ENCODE data around the gene CDH23. TPM values are rescaled to one million over a fixed set of nuclear protein-coding genes. Genes with fewer than 3 reads are reported as not detected.

The CDH23 gene
- total and polyA plus RNA-seq, 9 of the 15 experiments (the other 6 are each of a cell fraction or from before 2014, with no cell fraction given): 0.18 to 1.2 (median 0.47) TPM

DNA sequence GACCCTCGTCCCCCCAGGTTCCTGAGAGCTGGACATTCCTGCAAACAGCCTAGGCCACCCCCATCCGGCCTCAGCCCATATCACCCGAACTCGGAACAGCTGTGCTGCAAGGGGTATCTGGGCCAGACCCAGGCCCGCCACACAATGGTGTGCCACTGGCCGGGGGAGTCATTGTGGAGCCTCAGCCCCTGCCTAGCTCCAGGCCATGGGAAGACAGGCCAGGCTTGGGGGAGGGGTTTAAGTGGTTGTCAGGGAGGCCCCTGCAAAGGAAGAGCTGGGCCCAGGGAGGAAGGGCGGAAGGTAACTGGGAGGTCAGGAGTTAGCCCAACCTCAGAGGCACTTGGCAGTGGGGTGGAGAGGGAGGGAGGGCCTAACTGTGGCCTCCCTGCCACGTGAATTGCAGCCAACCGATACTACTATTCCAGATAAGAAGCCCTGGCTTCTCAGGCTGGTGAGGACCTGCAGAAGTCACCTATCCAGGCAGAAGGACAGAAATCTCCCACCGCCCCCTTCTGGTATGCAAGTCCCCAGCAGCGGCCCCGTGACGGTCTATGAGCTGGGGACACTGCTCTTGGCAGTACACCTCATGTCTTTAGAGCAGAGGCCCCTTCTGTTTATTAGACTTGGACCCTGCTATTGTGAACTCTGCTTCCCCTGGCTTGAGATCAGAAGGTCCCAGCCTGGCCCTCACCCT is 349.8 kb downstream of the CDH23 start (continued):
- TF ChIP-seq MEIS2 (IDR thresholded peaks at IDR 0.05; ENCODE audit: partially characterized antibody) (no peak), FOXP1 (CRISPR knock-in tag; IDR thresholded peaks at IDR 0.05) (peak; percentile 55; the same call in 1 of the 2 replicates), XRCC4 (IDR thresholded peaks at IDR 0.05; ENCODE audit: extremely low read depth, insufficient read depth, insufficient read length) (no peak), ZNF551 (CRISPR knock-in tag; IDR thresholded peaks at IDR 0.05) (no peak), ASH1L (IDR thresholded peaks at IDR 0.05; ENCODE audit: borderline replicate concordance, low read depth, partially characterized antibody) (no peak), ZNF583 (CRISPR knock-in tag; IDR thresholded peaks at IDR 0.05) (peak; percentile 89), RAD51 (IDR thresholded peaks at IDR 0.05; ENCODE audit: borderline replicate concordance, low read depth) (peak; percentile 65; the same call in 1 of the 2 replicates), NCOA1 (IDR thresholded peaks at IDR 0.05; ENCODE audit: low read depth) (0 out of 2 replicates have a peak, but pooled peaks have one; percentile 69), MECOM (CRISPR knock-in tag; IDR thresholded peaks at IDR 0.05) (peak; percentile 36; the same call in 1 of the 2 replicates), HLTF (IDR thresholded peaks at IDR 0.05) (no peak), CREM (IDR thresholded peaks at IDR 0.05; ENCODE audit: low read depth) (peak; percentile 50), GABPB1 (CRISPR knock-in tag; IDR thresholded peaks at IDR 0.05) (no peak; the same call in 1 of the 2 replicates), PTTG1 (tag; IDR thresholded peaks at IDR 0.05; ENCODE audit: low read depth) (no peak), ZNF408 (CRISPR knock-in tag; IDR thresholded peaks at IDR 0.05; ENCODE audit: low read depth) (no peak), ILF3 (IDR thresholded peaks at IDR 0.05; ENCODE audit: borderline replicate concordance) (no peak), CBX1 (IDR thresholded peaks at IDR 0.05; ENCODE audit: low read depth) (0 out of 2 replicates have a peak, but pooled peaks have one; percentile 51), L3MBTL2 (IDR thresholded peaks at IDR 0.05) (peak; percentile 93)
- TF ChIP-seq, protein P1, sequence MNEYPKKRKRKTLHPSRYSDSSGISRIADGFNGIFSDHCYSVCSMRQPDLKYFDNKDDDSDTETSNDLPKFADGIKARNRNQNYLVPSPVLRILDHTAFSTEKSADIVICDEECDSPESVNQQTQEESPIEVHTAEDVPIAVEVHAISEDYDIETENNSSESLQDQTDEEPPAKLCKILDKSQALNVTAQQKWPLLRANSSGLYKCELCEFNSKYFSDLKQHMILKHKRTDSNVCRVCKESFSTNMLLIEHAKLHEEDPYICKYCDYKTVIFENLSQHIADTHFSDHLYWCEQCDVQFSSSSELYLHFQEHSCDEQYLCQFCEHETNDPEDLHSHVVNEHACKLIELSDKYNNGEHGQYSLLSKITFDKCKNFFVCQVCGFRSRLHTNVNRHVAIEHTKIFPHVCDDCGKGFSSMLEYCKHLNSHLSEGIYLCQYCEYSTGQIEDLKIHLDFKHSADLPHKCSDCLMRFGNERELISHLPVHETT (CRISPR knock-in tag; conservative IDR thresholded peaks at IDR 0.05 in 1 of 2, IDR thresholded peaks at IDR 0.05 in 1 of 2): no peak
- TF ChIP-seq, protein P2, sequence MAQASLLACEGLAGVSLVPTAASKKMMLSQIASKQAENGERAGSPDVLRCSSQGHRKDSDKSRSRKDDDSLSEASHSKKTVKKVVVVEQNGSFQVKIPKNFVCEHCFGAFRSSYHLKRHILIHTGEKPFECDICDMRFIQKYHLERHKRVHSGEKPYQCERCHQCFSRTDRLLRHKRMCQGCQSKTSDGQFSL (CRISPR knock-in tag; IDR thresholded peaks at IDR 0.05): no peak
- TF ChIP-seq, protein P2 (tag; IDR thresholded peaks at IDR 0.05): no peak
- TF ChIP-seq, protein P3, sequence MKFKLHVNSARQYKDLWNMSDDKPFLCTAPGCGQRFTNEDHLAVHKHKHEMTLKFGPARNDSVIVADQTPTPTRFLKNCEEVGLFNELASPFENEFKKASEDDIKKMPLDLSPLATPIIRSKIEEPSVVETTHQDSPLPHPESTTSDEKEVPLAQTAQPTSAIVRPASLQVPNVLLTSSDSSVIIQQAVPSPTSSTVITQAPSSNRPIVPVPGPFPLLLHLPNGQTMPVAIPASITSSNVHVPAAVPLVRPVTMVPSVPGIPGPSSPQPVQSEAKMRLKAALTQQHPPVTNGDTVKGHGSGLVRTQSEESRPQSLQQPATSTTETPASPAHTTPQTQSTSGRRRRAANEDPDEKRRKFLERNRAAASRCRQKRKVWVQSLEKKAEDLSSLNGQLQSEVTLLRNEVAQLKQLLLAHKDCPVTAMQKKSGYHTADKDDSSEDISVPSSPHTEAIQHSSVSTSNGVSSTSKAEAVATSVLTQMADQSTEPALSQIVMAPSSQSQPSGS (CRISPR knock-in tag; IDR thresholded peaks at IDR 0.05): no peak
- TF ChIP-seq, protein P4, sequence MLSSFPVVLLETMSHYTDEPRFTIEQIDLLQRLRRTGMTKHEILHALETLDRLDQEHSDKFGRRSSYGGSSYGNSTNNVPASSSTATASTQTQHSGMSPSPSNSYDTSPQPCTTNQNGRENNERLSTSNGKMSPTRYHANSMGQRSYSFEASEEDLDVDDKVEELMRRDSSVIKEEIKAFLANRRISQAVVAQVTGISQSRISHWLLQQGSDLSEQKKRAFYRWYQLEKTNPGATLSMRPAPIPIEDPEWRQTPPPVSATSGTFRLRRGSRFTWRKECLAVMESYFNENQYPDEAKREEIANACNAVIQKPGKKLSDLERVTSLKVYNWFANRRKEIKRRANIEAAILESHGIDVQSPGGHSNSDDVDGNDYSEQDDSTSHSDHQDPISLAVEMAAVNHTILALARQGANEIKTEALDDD (IDR thresholded peaks at IDR 0.05): peak; percentile 80
- TF ChIP-seq, protein P5, sequence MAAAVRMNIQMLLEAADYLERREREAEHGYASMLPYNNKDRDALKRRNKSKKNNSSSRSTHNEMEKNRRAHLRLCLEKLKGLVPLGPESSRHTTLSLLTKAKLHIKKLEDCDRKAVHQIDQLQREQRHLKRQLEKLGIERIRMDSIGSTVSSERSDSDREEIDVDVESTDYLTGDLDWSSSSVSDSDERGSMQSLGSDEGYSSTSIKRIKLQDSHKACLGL (CRISPR knock-in tag; IDR thresholded peaks at IDR 0.05; ENCODE audit: borderline replicate concordance, poor library complexity, severe bottlenecking): no peak
